Heart right ventricle (tissue), 16 donors: Measurements from ENCODE around the gene RHEB. TPM values are rescaled to one million over a fixed set of nuclear protein-coding genes. Genes with fewer than 3 reads are reported as not detected.

Experiments
- ATAC-seq, 8 donors: fragments of 200-7000 bp; cut with Tn5 transposase; one replicate each; pipeline ENCODE4 v1.9.1; 2020; ENCODE audit warnings: mild to moderate bottlenecking in 8 of 8, moderate library complexity in 8 of 8, moderate number of reproducible peaks in 1 of 8
- DNase-seq, 2 donors: peaks; one replicate each; pipeline ENCODE4 v3.0.0-alpha.2; 2020
- H3K27ac ChIP-seq, 10 donors: fragments of 200-600 bp; sonication (generic) in 2 of 10; one replicate each; pipeline versions ENCODE4 v1.5.0 to v1.8.0; 2020 to 2022; ENCODE audit warnings: mild to moderate bottlenecking in 3 of 10
- H3K27me3 ChIP-seq, 7 donors: fragments of 200-600 bp; one replicate each; pipeline ENCODE4 v1.8.0; 2021 to 2022; ENCODE audit warnings: mild to moderate bottlenecking in 2 of 7
- H3K36me3 ChIP-seq, 9 donors: fragments of 200-600 bp; sonication (generic) in 1 of 9; one replicate each; pipeline versions ENCODE4 v1.5.0 to v1.8.0; 2020 to 2022; ENCODE audit warnings: mild to moderate bottlenecking in 2 of 9
- H3K4me1 ChIP-seq, 9 donors: fragments of 200-600 bp; sonication (generic) in 1 of 9; one replicate each; pipeline versions ENCODE4 v1.5.0 to v1.8.0; 2020 to 2022; ENCODE audit warnings: mild to moderate bottlenecking in 4 of 9
- H3K4me3 ChIP-seq, 10 donors: fragments of 200-600 bp; sonication (generic) in 2 of 10; one replicate each; pipeline versions ENCODE4 v1.5.0 to v1.8.0; 2020 to 2022; ENCODE audit warnings: mild to moderate bottlenecking in 7 of 10, moderate library complexity in 2 of 10
- H3K9me3 ChIP-seq, 11 donors: fragments of 200-600 bp in 10 of 11; sonication (generic) in 2 of 11; one replicate each; pipeline versions ENCODE4 v1.5.0 to v1.8.0; 2013 to 2022; ENCODE audit warnings: mild to moderate bottlenecking in 2 of 11, control low read depth in 1 of 11, moderate library complexity in 1 of 11
- CTCF ChIP-seq, 9 donors: fragments of 200-600 bp; sonication (generic) in 2 of 9; IDR thresholded peaks; one replicate each; pipeline versions ENCODE4 v1.5.0 to v1.8.0; 2021 to 2022; ENCODE audit warnings: antibody characterized with exemption in 9 of 9, mild to moderate bottlenecking in 5 of 9, moderate library complexity in 1 of 9
- WGBS, 2 donors: extraction: QIAGEN DNeasy Blood & Tissue Kit; methylation state at CpG; one replicate each; pipeline ENCODE4 v1.1.7; 2013; ENCODE audit warnings: inconsistent platforms in 1 of 2; 5-methylcytosine and 5-hydroxymethylcytosine counted together
- intact Hi-C, 10 donors: fragments of 100-400 bp; cut with DNase I; formaldehyde crosslinking; loops; one replicate each; pipeline versions ENCODE4 v1.11.1 to v1.14.2; 2022
- long read RNA-seq, 3 donors: library from polyadenylated mRNA; unstranded; transcript quantifications; one replicate each; pipeline ENCODE4 v2.0.0, GENCODE V29; 2020 to 2021
- polyA plus RNA-seq, 2 donors: library from polyadenylated mRNA; stranded (reverse); fragments of 200-250 nt; gene quantifications; one replicate each; pipeline ENCODE4 v1.2.3, GENCODE V29; 2013
- total RNA-seq, 10 donors: library from RNA; stranded (reverse); fragmentation: NEBNext Ultra II Directional in 3 of 10; extraction: Animal tissue kit (Norgen Biotek cat#: 25700) in 3 of 10; gene quantifications; one replicate each; pipeline versions ENCODE4 v1.2.1 to v1.2.4, GENCODE V29; 2021 to 2023
- donor health status: Arrhythmogenic right ventricular cardiomyopathy.
- donor health status: ischemic (EF 13 %, LVEDD 7.1; RV severe dilation, severe dysfunction).
- donor health status: healthy with polysubstance abuse.
- donor health status: DM: no; HTN: yes; CAD: no.
- donor health status: DM: no; HTN: no; CAD: no.
- donor health status: ischemic (EF 25% LVEDD 6.9; RV normal size, moderate dysfunction).
- donor health status: ischemic (EF 25% LVEDD 5.7; RV mildly dilated, moderate dysfunction).
- donor health status: healthy.
- donor health status: DM: yes; HTN: yes; CAD: no.
- donor health status: Ischemic cardiomyopathy.
- donor health status: ischemic (EF 35%, LVEDD 5.7; RV mildly dilated, moderate dysfunction).
- donor health status: nonischemic (EF 11% LVEDD 7.7; RV severe dilation, severe dysfunction).
- donor health status: DM: yes; HTN: yes; CAD: no.
- donor health status: PGD.
- donor health status: ischemic (EF 29% LVEDD 5.4; RV normal size, mild dysfunction).
- donor health status: nonischemic (EF 23%, LVEDD 6.1; RV moderate dilation, normal function).

RHEB gene
- 100 to 1,000 TPM in 8 of 10 donors, 10 to 100 TPM in 2; 87.0 to 166 (median 104) TPM for total RNA-seq
- 100 to 1,000 TPM in 1 of 2 donors, 10 to 100 TPM in 1; 56.0 to 174 TPM for polyA plus RNA-seq
- long read RNA-seq, donor 1, transcript RHEB-201 (8 exons, 2,075 nt), result major isoform, 142 of 164 reads
- long read RNA-seq, donor 1, partial matches to known transcripts, result 2 of 164 reads
- long read RNA-seq, donor 1, other reads (novel, unspliced or antisense), result 17 of 164 reads
- long read RNA-seq, donor 2, transcript RHEB-201 (8 exons, 2,075 nt), result major isoform, 135 of 154 reads
- long read RNA-seq, donor 2, partial matches to known transcripts, result 11 of 154 reads
- long read RNA-seq, donor 2, other reads (novel, unspliced or antisense), result 5 of 154 reads
- long read RNA-seq, donor 3, transcript RHEB-201 (8 exons, 2,075 nt), result major isoform, 198 of 214 reads
- long read RNA-seq, donor 3, partial matches to known transcripts, result 2 of 214 reads
- long read RNA-seq, donor 3, other reads (novel, unspliced or antisense), result 9 of 214 reads

- TF ChIP-seq CTCF (IDR thresholded peaks at IDR 0.05), result peak in 1 of 9 donors; percentile 3
- WGBS, 2 donors, result 0 to 1% methylated on average over 56 to 57 of the region's 66 CpGs
- ATAC-seq (peak; percentile 93 to 97 (median 97)), DNase-seq (peak; percentile 98 to 99)
- Histone ChIP-seq H3K4me1 (peaks cover 2 to 45% (median 41%) of the 10 kb centered on the region in 9 donors), H3K36me3 (no peaks in the 10 kb centered on the region), H3K9me3 (no peaks in the 10 kb centered on the region), H3K27ac (peak within 1 kb of the TSS; percentile 87 to 99 (median 98)), H3K4me3 (peak within 1 kb of the TSS; percentile 69 to 84 (median 76)), H3K27me3 (no peaks in the 10 kb centered on the region)
- intact Hi-C loops, result loop anchor here in 8 of 10 donors (2.0 to 10.0 kb wide), 5 partner anchors 43 to 107 kb away; no protein-coding TSS in a partner anchor
Measured at GRCh38 chr7:151519765-151520418, at the start of gene RHEB. Gene RHEB (minus strand): TSS chr7:151519895. CDS start chr7:151519511, 384 bp downstream.

- Histone ChIP-seq H3K27me3 (no peaks in the 10 kb centered on the region), H3K4me3 (no peak overlapping the region), H3K27ac (peak overlapping the region in 1 of 10 donors; percentile 25), H3K9me3 (no peaks in the 10 kb centered on the region), H3K36me3 (peaks cover 0 to 82% (median 29%) of the 10 kb centered on the region in 9 donors), H3K4me1 (peaks cover 0 to 11% (median 9%) of the 10 kb centered on the region in 9 donors)
- WGBS, 2 donors, result 31 to 51% methylated on average over 8 of the region's 8 CpGs
- intact Hi-C loops, result loop anchor here in 2 of 10 donors (5.0 to 10.0 kb wide), 2 partner anchors 190 to 198 kb away; no protein-coding TSS in a partner anchor
- TF ChIP-seq CTCF (IDR thresholded peaks at IDR 0.05), result no peak
- DNase-seq (no peak), ATAC-seq (peak in 7 of 8 donors; percentile 19 to 76 (median 54))
Measured at GRCh38 chr7:151566897-151567320, 47.2 kb upstream of the RHEB start.

GRCh38 chr7:151565541-151565940, 45.8 kb upstream of the RHEB start:
- no peaks in the 10 kb centered on the region for H3K27me3 ChIP-seq
- peaks cover 0 to 11% (median 9%) of the 10 kb centered on the region in 9 donors for H3K4me1 ChIP-seq
- no peaks in the 10 kb centered on the region for H3K9me3 ChIP-seq
- intact Hi-C loops, result loop anchor here in 2 of 10 donors (5.0 to 10.0 kb wide), 2 partner anchors 192 to 199 kb away; no protein-coding TSS in a partner anchor
- 82 to 84% methylated on average over 9 of the region's 9 CpGs for WGBS, 2 donors
- no peak overlapping the region for H3K4me3 ChIP-seq
- DNase-seq (no peak), ATAC-seq (no peak)
- H3K36me3 ChIP-seq, result peaks cover 0 to 86% (median 33%) of the 10 kb centered on the region in 9 donors
- no peak for TF ChIP-seq CTCF (IDR thresholded peaks at IDR 0.05)
- H3K27ac ChIP-seq, result no peak overlapping the region

- Histone ChIP-seq H3K4me3 (no peak overlapping the region), H3K9me3 (no peaks in the 10 kb centered on the region), H3K27ac (no peak overlapping the region), H3K4me1 (no peaks in the 10 kb centered on the region), H3K36me3 (peaks cover 0 to 99% (median 50%) of the 10 kb centered on the region in 9 donors), H3K27me3 (no peaks in the 10 kb centered on the region)
- DNase-seq, result no peak
- intact Hi-C loops, result loop anchor here in 1 of 10 donors (10.0 kb wide), 1 partner anchor 205 kb away; no protein-coding TSS in a partner anchor
- WGBS, 2 donors, result 96% methylated on average over 9 of the region's 9 CpGs
- no peak for TF ChIP-seq CTCF (IDR thresholded peaks at IDR 0.05)
- ATAC-seq, result no peak
Measured at GRCh38 chr7:151560243-151560642, 40.5 kb upstream of the RHEB start.
